Vagina (tissue), 2 donors: Measurements from ENCODE around the gene STYXL1. TPM values are rescaled to one million over a fixed set of nuclear protein-coding genes. Genes with fewer than 3 reads are reported as not detected.

ENCODE experiments used
- DNase-seq, 2 donors: peaks; one replicate each; pipeline ENCODE4 v3.0.0-alpha.2; 2017; ENCODE audit errors: extremely low spot score in 2 of 2
- H3K27ac ChIP-seq: fragments of 200-600 bp; sonication (generic); one replicate; pipeline ENCODE4 v1.5.1; 2019
- H3K27me3 ChIP-seq: fragments of 200-600 bp; sonication (generic); one replicate; pipeline ENCODE4 v1.5.1; 2019
- H3K36me3 ChIP-seq, 2 donors: fragments of 200-600 bp; sonication (generic); one replicate each; pipeline ENCODE4 v1.5.1; 2017 to 2019
- H3K4me1 ChIP-seq: fragments of 200-600 bp; sonication (generic); one replicate; pipeline ENCODE4 v1.5.1; 2019
- H3K4me3 ChIP-seq, 2 donors: fragments of 200-600 bp; sonication (generic); 1 replicate in 1 of 2; 2 replicates in 1 of 2; pipeline ENCODE4 v1.5.1; 2016 to 2019
- H3K9me3 ChIP-seq: fragments of 200-600 bp; sonication (generic); one replicate; pipeline ENCODE4 v1.5.1; 2019
- CTCF ChIP-seq, 3 experiments: fragments of 450-650 bp in 2 of 3; fragments of 200-600 bp in 1 of 3; sonication (generic) in 1 of 3; IDR thresholded peaks; one replicate each; pipeline ENCODE4 v1.5.1; 2017 to 2019; ENCODE audit warnings: antibody characterized with exemption in 3 of 3, mild to moderate bottlenecking in 2 of 3, moderate library complexity in 2 of 3
- POLR2A ChIP-seq, 2 donors: fragments of 450-650 bp; IDR thresholded peaks; one replicate each; pipeline ENCODE4 v1.6.1; 2017; ENCODE audit warnings: antibody characterized with exemption in 2 of 2, mild to moderate bottlenecking in 2 of 2, moderate library complexity in 2 of 2
- POLR2AphosphoS5 ChIP-seq, 2 donors: sonication (generic); formaldehyde crosslinking; IDR thresholded peaks; one replicate each; pipeline ENCODE4 v1.9.0; 2017; ENCODE audit warnings: antibody characterized with exemption in 2 of 2, mild to moderate bottlenecking in 2 of 2, low read depth in 1 of 2; ENCODE audit not compliant: insufficient read depth in 1 of 2
- intact Hi-C: fragments of 100-400 bp; cut with DNase I; formaldehyde crosslinking; loops from one replicate; pipeline ENCODE4 v1.15.1; 2023
- total RNA-seq: library from RNA; depleted of rRNA; stranded (reverse); fragments of >200 nt; gene quantifications from one replicate; pipeline ENCODE4 v1.2.3, GENCODE V29; 2016

Gene STYXL1
- total RNA-seq, 1 donor from 2014 or later: 27.3 TPM

DNA sequence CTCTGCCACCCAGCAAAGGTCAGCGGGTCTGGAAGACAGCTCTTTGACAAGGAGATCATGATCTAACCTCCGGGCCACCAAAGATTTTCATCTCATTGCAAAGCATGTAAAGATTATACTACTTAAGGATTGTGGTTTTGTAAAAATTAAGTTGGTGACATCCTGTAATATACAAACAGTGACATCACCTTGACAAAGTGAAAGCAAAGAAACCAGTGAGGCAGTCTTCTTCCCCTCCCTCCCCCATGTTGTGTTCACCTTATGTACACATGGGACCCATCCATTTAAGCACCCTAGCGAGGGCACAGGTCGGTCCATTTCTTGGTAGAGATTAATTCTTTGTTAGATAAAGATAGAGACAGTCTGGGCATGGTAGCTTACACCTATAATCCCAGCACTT is 4.0 kb upstream of the STYXL1 start:
- peaks cover 61% of the 10 kb centered on the region for H3K4me1 ChIP-seq
- no peak for DNase-seq
- H3K9me3 ChIP-seq: no peaks in the 10 kb centered on the region
- intact Hi-C loops: no loop called here
- no peak overlapping the region for H3K4me3 ChIP-seq
- no peak overlapping the region for H3K27ac ChIP-seq
- TF ChIP-seq POLR2AphosphoS5 (IDR thresholded peaks at IDR 0.05; ENCODE audit: insufficient read depth in 1 of 2, low read depth in 1 of 2) (no peak), CTCF (IDR thresholded peaks at IDR 0.05) (no peak), POLR2A (IDR thresholded peaks at IDR 0.05) (no peak)
- H3K36me3 ChIP-seq: peaks cover 0 to 3% of the 10 kb centered on the region in 2 donors
- no peaks in the 10 kb centered on the region for H3K27me3 ChIP-seq

DNA sequence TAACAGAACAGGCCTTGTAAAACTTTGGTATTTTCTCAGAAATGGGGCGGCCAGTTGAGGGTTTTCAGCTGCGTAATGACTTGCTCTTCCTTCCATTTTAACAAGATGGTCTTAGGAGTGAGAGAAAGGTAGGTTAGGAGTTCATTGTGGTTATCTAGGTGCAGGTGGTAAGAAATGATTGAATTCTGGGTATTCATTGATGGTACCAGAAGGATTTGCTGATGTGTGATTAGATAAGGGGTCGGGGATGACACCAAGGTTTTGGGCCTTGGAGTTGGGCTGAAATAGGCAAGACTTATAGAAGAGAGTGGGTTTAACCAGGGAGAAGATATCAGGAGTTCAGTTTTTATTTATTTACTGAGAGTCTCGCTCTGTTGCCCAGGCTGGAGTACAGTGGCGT is 2.7 kb upstream of the STYXL1 start:
- H3K4me1 ChIP-seq: peaks cover 74% of the 10 kb centered on the region
- intact Hi-C loops: no loop called here
- no peaks in the 10 kb centered on the region for H3K9me3 ChIP-seq
- H3K27me3 ChIP-seq: no peaks in the 10 kb centered on the region
- H3K36me3 ChIP-seq: no peaks in the 10 kb centered on the region
- no peak for TF ChIP-seq CTCF (IDR thresholded peaks at IDR 0.05)
- TF ChIP-seq POLR2A (IDR thresholded peaks at IDR 0.05): no peak
- TF ChIP-seq POLR2AphosphoS5 (IDR thresholded peaks at IDR 0.05; ENCODE audit: insufficient read depth in 1 of 2, low read depth in 1 of 2): no peak
- no peak overlapping the region for H3K4me3 ChIP-seq
- no peak overlapping the region for H3K27ac ChIP-seq
- no peak for DNase-seq

DNA sequence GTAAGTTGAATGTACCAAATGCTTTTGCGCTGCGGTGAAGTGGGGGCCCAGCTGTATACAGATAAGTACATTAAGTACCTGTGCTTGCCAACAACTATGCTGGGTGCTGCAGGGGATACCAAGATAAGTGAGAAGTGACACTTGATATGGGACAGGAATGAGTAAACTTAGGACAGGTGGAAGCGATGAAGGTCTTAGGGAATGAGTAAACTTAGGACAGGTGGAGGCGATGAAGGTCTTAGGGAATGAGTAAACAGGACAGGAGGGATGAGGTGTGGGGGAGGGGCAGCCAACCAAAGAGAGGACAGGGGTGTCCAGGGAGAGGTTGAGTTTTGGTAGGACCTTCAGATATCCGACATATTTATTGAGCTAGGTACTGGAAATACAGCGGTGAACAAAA is 1.5 kb upstream of the STYXL1 start:
- Histone ChIP-seq H3K36me3 (no peaks in the 10 kb centered on the region), H3K27ac (no peak overlapping the region), H3K9me3 (no peaks in the 10 kb centered on the region), H3K4me3 (peak overlapping the region in 1 of 2 donors; percentile 97), H3K4me1 (peaks cover 73% of the 10 kb centered on the region), H3K27me3 (no peaks in the 10 kb centered on the region)
- no peak for TF ChIP-seq POLR2AphosphoS5 (IDR thresholded peaks at IDR 0.05; ENCODE audit: insufficient read depth in 1 of 2, low read depth in 1 of 2)
- TF ChIP-seq POLR2A (IDR thresholded peaks at IDR 0.05): no peak
- no peak for TF ChIP-seq CTCF (IDR thresholded peaks at IDR 0.05)
- intact Hi-C loops: no loop called here
- no peak for DNase-seq

- peak overlapping the region; percentile 97 to 100 for H3K4me3 ChIP-seq
- peak overlapping the region; percentile 84 for H3K27ac ChIP-seq
- H3K27me3 ChIP-seq: no peaks in the 10 kb centered on the region
- H3K36me3 ChIP-seq: no peaks in the 10 kb centered on the region
- TF ChIP-seq CTCF (IDR thresholded peaks at IDR 0.05) (no peak), POLR2A (IDR thresholded peaks at IDR 0.05) (no peak)
- peaks cover 66% of the 10 kb centered on the region for H3K4me1 ChIP-seq
- DNase-seq: no peak
- intact Hi-C loops: no loop called here
- no peaks in the 10 kb centered on the region for H3K9me3 ChIP-seq
These were observed 828 bp upstream of the STYXL1 start for GRCh38 chr7:76048668-76048988.

DNA sequence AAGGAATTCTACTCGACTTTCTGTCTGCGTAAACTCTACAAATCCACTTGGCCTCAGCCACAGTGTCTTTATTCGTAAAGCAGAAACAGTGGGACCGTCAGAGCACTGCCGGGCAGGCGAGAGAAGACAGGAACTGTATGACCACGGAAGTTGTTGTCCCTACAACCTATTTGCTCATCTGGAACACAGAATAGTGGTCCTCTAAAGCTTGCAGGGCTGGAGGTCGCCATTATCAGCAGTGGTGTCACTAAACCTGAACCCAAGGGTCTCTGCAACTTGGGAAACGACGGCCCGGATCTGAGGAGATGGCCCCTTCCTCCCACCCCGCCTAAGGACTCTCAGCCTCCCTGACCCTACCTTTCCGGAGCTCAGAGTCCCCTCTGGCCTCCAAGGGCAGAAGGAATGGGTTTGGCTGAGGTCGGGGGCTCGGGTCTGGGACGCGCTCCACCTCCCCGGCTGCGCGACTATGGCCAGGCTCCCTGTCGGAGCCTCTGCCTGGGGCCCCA is 442 bp downstream of the STYXL1 start:
- Histone ChIP-seq H3K27ac (peak overlapping the region; percentile 84), H3K9me3 (no peaks in the 10 kb centered on the region), H3K36me3 (no peaks in the 10 kb centered on the region), H3K4me3 (peak overlapping the region; percentile 97 to 100), H3K27me3 (no peaks in the 10 kb centered on the region), H3K4me1 (peaks cover 55% of the 10 kb centered on the region)
- DNase-seq: no peak
- TF ChIP-seq POLR2AphosphoS5 (IDR thresholded peaks at IDR 0.05; ENCODE audit: insufficient read depth in 1 of 2, low read depth in 1 of 2): no peak
- TF ChIP-seq POLR2A (IDR thresholded peaks at IDR 0.05): no peak
- no peak for TF ChIP-seq CTCF (IDR thresholded peaks at IDR 0.05)
- intact Hi-C loops: no loop called here
